Panc1 (cell line): ENCODE data around the gene MTERF4. TPM values are rescaled to one million over a fixed set of nuclear protein-coding genes. Genes with fewer than 3 reads are reported as not detected.

ENCODE experiments used
- ATAC-seq: fragments of 200-7000 bp; cut with Tn5 transposase; 2 replicates; pipeline ENCODE4 v1.9.1; 2020; ENCODE audit warnings: mild to moderate bottlenecking, moderate library complexity
- BruUV-seq: library from RNA; stranded (reverse); fragments of 400-500 nt; replicated peaks from 2 replicates; lab custom pipeline; 2021; lab: Mats Ljungman, UMichigan
- CTCF ChIA-PET: fragments of 300-600 bp; sonication (Branson Sonifier 250); formaldehyde crosslinking; loops from one replicate; lab custom pipeline; 2022; ENCODE audit warnings: antibody characterized with exemption; lab: Charles Lee
- POLR2A ChIA-PET: fragments of 300-600 bp; sonication (Branson Sonifier 250); formaldehyde crosslinking; loops from one replicate; lab custom pipeline; 2022; ENCODE audit warnings: antibody characterized with exemption; lab: Charles Lee
- DNase-seq: peaks from one replicate; pipeline ENCODE4 v3.0.0-alpha.2; 2010; ENCODE audit warnings: low read depth, low spot score
- H3K27ac ChIP-seq: 2 replicates; pipeline ENCODE4 v1.5.1; 2011; ENCODE audit warnings: mild to moderate bottlenecking, low read length, inconsistent platforms
- H3K27me3 ChIP-seq: fragments of 200-500 bp; sonication (Bioruptor generic); 2 replicates; pipeline ENCODE4 v1.6.0; 2014; ENCODE audit warnings: low read length, inconsistent platforms; ENCODE audit not compliant: control insufficient read depth, insufficient read depth
- H3K36me3 ChIP-seq: fragments of 200-500 bp; sonication (Bioruptor generic); 2 replicates; pipeline ENCODE4 v1.5.1; 2014; ENCODE audit warnings: inconsistent platforms, mild to moderate bottlenecking, low read length, moderate library complexity; ENCODE audit not compliant: control insufficient read depth, insufficient read depth
- H3K4me1 ChIP-seq: 2 replicates; pipeline ENCODE4 v1.5.1; 2011; ENCODE audit warnings: inconsistent platforms, mild to moderate bottlenecking, low read length, moderate library complexity; ENCODE audit not compliant: control insufficient read depth, insufficient read depth
- H3K4me3 ChIP-seq, 2 experiments: 2 replicates each; pipeline ENCODE4 v1.5.1; 2011 to 2012; ENCODE audit warnings: low read depth in 2 of 2, low read length in 2 of 2, mild to moderate bottlenecking in 2 of 2, inconsistent platforms in 1 of 2, moderate library complexity in 1 of 2
- H3K9me3 ChIP-seq: fragments of 200-500 bp; sonication (Bioruptor generic); 2 replicates; pipeline ENCODE4 v1.5.1; 2014; ENCODE audit warnings: low read depth, mild to moderate bottlenecking, inconsistent platforms, low read length, moderate library complexity; ENCODE audit not compliant: control insufficient read depth, insufficient read depth
- POLR2AphosphoS5 ChIP-seq: IDR thresholded peaks from 2 replicates; pipeline ENCODE4 v1.6.1; 2012; ENCODE audit warnings: mild to moderate bottlenecking, low read depth, low read length, moderate library complexity
- SIN3A ChIP-seq: IDR thresholded peaks from 2 replicates; pipeline ENCODE4 v1.6.1; 2012; ENCODE audit warnings: low read depth, mild to moderate bottlenecking, low read length, moderate library complexity, borderline replicate concordance; ENCODE audit not compliant: insufficient read depth
- TCF7L2 ChIP-seq: IDR thresholded peaks from 2 replicates; pipeline ENCODE4 v1.6.1; 2011; ENCODE audit warnings: mild to moderate bottlenecking, low read depth, low read length, inconsistent platforms
- in situ Hi-C: cut with HindIII; loops from 2 replicates; pipeline ENCODE4 v1.10.0; 2016; ENCODE audit warnings: low sequenced_read_pairs, low pct_unique_long_range_greater_than_20kb
- intact Hi-C: fragments of 100-400 bp; cut with micrococcal nuclease; formaldehyde crosslinking; loops from one replicate; pipeline ENCODE4 v1.10.0; 2022; ENCODE audit not compliant: unreplicated experiment
- total RNA-seq: library from RNA; stranded (reverse); gene quantifications from one replicate; pipeline ENCODE4 v1.2.1, GENCODE V29; 2021; ENCODE audit not compliant: unreplicated experiment
- TF ChIP-seq, protein P1 (sequence below), 2 experiments: IDR thresholded peaks; 2 replicates each; pipeline ENCODE4 v1.6.1; 2011 to 2012; ENCODE audit warnings: low read depth in 2 of 2, control low read depth in 1 of 2, low read length in 1 of 2, mild to moderate bottlenecking in 1 of 2, moderate library complexity in 1 of 2; ENCODE audit not compliant: insufficient read depth in 1 of 2
- TF ChIP-seq, protein P2 (sequence below): fragments of 450-650 bp; IDR thresholded peaks from 2 replicates; pipeline ENCODE4 v1.5.1; 2017; ENCODE audit warnings: mild to moderate bottlenecking

The MTERF4 gene
- total RNA-seq, 1 experiment from 2014 or later = 28.9 TPM

DNA sequence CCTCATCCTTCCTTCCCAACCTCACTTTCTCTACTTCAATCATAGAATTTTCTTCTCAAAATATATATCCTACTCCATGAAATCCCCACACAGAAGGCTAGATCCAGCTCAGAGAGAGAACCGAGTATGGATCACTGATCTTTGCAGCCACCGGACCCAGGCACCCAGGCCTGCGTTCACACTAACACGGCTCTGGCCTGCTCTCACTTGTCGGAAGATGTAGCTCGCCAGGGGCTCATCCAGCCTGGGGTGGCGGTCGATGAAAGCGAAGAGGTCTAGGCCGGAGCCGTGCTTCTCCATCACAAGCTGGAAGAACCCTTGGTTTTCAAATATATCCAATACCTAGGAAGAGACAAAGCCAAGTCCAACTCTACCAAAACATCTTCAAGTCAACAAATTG, 12.7 kb upstream of the MTERF4 start:
- no peak for DNase-seq
- ChIA-PET POLR2A (no interaction called here), CTCF (no interaction called here)
- intact Hi-C loops = no loop called here
- TF ChIP-seq, protein P1, sequence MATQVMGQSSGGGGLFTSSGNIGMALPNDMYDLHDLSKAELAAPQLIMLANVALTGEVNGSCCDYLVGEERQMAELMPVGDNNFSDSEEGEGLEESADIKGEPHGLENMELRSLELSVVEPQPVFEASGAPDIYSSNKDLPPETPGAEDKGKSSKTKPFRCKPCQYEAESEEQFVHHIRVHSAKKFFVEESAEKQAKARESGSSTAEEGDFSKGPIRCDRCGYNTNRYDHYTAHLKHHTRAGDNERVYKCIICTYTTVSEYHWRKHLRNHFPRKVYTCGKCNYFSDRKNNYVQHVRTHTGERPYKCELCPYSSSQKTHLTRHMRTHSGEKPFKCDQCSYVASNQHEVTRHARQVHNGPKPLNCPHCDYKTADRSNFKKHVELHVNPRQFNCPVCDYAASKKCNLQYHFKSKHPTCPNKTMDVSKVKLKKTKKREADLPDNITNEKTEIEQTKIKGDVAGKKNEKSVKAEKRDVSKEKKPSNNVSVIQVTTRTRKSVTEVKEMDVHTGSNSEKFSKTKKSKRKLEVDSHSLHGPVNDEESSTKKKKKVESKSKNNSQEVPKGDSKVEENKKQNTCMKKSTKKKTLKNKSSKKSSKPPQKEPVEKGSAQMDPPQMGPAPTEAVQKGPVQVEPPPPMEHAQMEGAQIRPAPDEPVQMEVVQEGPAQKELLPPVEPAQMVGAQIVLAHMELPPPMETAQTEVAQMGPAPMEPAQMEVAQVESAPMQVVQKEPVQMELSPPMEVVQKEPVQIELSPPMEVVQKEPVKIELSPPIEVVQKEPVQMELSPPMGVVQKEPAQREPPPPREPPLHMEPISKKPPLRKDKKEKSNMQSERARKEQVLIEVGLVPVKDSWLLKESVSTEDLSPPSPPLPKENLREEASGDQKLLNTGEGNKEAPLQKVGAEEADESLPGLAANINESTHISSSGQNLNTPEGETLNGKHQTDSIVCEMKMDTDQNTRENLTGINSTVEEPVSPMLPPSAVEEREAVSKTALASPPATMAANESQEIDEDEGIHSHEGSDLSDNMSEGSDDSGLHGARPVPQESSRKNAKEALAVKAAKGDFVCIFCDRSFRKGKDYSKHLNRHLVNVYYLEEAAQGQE (IDR thresholded peaks at IDR 0.05; ENCODE audit: insufficient read depth in 1 of 2, low read depth in 2 of 2, low read length in 1 of 2) = no peak
- TF ChIP-seq TCF7L2 (no peak), POLR2AphosphoS5 (no peak), SIN3A (no peak)
- TF ChIP-seq, protein P2, sequence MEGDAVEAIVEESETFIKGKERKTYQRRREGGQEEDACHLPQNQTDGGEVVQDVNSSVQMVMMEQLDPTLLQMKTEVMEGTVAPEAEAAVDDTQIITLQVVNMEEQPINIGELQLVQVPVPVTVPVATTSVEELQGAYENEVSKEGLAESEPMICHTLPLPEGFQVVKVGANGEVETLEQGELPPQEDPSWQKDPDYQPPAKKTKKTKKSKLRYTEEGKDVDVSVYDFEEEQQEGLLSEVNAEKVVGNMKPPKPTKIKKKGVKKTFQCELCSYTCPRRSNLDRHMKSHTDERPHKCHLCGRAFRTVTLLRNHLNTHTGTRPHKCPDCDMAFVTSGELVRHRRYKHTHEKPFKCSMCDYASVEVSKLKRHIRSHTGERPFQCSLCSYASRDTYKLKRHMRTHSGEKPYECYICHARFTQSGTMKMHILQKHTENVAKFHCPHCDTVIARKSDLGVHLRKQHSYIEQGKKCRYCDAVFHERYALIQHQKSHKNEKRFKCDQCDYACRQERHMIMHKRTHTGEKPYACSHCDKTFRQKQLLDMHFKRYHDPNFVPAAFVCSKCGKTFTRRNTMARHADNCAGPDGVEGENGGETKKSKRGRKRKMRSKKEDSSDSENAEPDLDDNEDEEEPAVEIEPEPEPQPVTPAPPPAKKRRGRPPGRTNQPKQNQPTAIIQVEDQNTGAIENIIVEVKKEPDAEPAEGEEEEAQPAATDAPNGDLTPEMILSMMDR = no peak
- in situ Hi-C loops = no loop called here
- Histone ChIP-seq H3K36me3 (no peaks in the 10 kb centered on the region), H3K9me3 (no peaks in the 10 kb centered on the region), H3K4me3 (no peak overlapping the region), H3K27me3 (no peaks in the 10 kb centered on the region), H3K27ac (no peak overlapping the region), H3K4me1 (no peaks in the 10 kb centered on the region)
- no TSS peak for BruUV-seq
- no peak for ATAC-seq

DNA sequence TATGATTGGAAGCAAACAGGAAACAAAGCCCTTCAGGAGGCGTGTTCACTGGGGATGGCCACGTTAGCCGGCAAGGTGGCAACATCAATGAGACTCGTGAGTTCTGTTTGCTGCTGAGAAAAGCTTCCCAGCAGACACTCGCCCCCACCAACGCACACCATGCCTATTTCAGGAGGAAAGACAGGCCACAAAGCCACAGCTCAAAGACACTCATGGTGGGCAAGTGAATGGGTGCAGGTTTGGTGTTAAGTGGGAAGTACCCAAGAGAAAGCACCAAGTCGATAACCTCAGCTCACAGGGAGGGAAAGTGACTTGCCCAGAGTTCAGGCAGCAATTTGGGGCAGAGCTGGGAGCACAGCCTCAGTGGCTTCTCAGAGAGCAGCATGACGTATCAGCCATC, 10.5 kb upstream of the MTERF4 start:
- no peaks in the 10 kb centered on the region for H3K27me3 ChIP-seq
- CTCF ChIA-PET = no interaction called here

More for the DNA sequence above, 10.5 kb upstream of the MTERF4 start:
- Histone ChIP-seq H3K9me3 (no peaks in the 10 kb centered on the region), H3K4me1 (no peaks in the 10 kb centered on the region), H3K36me3 (no peaks in the 10 kb centered on the region), H3K27ac (no peak overlapping the region), H3K4me3 (no peak overlapping the region)
- TF ChIP-seq POLR2AphosphoS5 = no peak
- TF ChIP-seq TCF7L2 = no peak
- TF ChIP-seq, protein P2 = no peak
- no TSS peak for BruUV-seq
- POLR2A ChIA-PET = no interaction called here
- in situ Hi-C loops (no loop called here), intact Hi-C loops (no loop called here)
- ATAC-seq (no peak), DNase-seq (no peak)
